HG03558 (cell line): ENCODE results near the gene SMARCAD1.

Experiments
- ATAC-seq: cut with Tn5 transposase; IDR thresholded peaks from one replicate; pipeline ENCODE4 v1.9.1; 2021; ENCODE audit warnings: moderate number of reproducible peaks; ENCODE audit not compliant: unreplicated experiment; ENCODE audit errors: extremely low read depth

Gene SMARCAD1

GRCh38 chr4:94207469-94208224 lies at the start of gene SMARCAD1:
TSS of gene SMARCAD1 (plus strand) at chr4:94207865. CDS start at chr4:94208395, 530 bp downstream.
- peak; percentile 90 for ATAC-seq

- ATAC-seq, result no peak
These were observed 48.8 kb upstream of the SMARCAD1 start for GRCh38 chr4:94158883-94159282.

- ATAC-seq, result no peak
These were observed 47.9 kb upstream of the SMARCAD1 start for GRCh38 chr4:94159790-94160189.

GRCh38 chr4:94160774-94161173 lies 46.9 kb upstream of the SMARCAD1 start:
- no peak for ATAC-seq

- ATAC-seq, result no peak
These were observed 42.4 kb upstream of the SMARCAD1 start for GRCh38 chr4:94165256-94165655.

- no peak for ATAC-seq
These were observed 39.3 kb upstream of the SMARCAD1 start for GRCh38 chr4:94168321-94168720.

GRCh38 chr4:94169803-94170372 lies 37.8 kb upstream of the SMARCAD1 start:
- no peak for ATAC-seq

GRCh38 chr4:94171616-94172015 lies 36.0 kb upstream of the SMARCAD1 start:
- ATAC-seq, result no peak

GRCh38 chr4:94175553-94176261 lies 32.0 kb upstream of the SMARCAD1 start:
- ATAC-seq, result no peak

- no peak for ATAC-seq
These were observed 29.8 kb upstream of the SMARCAD1 start for GRCh38 chr4:94177822-94178221.

GRCh38 chr4:94181815-94182214 lies 25.9 kb upstream of the SMARCAD1 start:
- ATAC-seq, result no peak

GRCh38 chr4:94202769-94203168 lies 4.9 kb upstream of the SMARCAD1 start:
- ATAC-seq, result no peak

- no peak for ATAC-seq
These were observed 601 bp downstream of the SMARCAD1 start for GRCh38 chr4:94208266-94208665.

GRCh38 chr4:94208918-94209317 lies 1.3 kb downstream of the SMARCAD1 start:
- ATAC-seq, result no peak

- no peak for ATAC-seq
These were observed 4.2 kb downstream of the SMARCAD1 start for GRCh38 chr4:94211861-94212260.

- ATAC-seq, result no peak
These were observed 7.1 kb downstream of the SMARCAD1 start for GRCh38 chr4:94214703-94215319.

GRCh38 chr4:94216394-94216793 lies 8.7 kb downstream of the SMARCAD1 start:
- no peak for ATAC-seq

- no peak for ATAC-seq
These were observed 11.7 kb downstream of the SMARCAD1 start for GRCh38 chr4:94219402-94219801.

GRCh38 chr4:94221916-94222315 lies 14.3 kb downstream of the SMARCAD1 start:
- no peak for ATAC-seq

GRCh38 chr4:94225449-94225848 lies 17.8 kb downstream of the SMARCAD1 start:
- no peak for ATAC-seq

GRCh38 chr4:94226763-94227162 lies 19.1 kb downstream of the SMARCAD1 start:
- ATAC-seq, result no peak
